T-helper 1 cell (primary cell): Measurements from ENCODE around the gene NCAN.
"Not testable (repeated sequence)": the region's sequence is repeated elsewhere in the genome, so short reads cannot be mapped to it uniquely, and the experiment has no call there.

Source experiments
- DNase-seq, 5 donors: peaks; one replicate each; pipeline ENCODE4 v3.0.0-alpha.2; 2012 to 2020

NCAN gene

DNA sequence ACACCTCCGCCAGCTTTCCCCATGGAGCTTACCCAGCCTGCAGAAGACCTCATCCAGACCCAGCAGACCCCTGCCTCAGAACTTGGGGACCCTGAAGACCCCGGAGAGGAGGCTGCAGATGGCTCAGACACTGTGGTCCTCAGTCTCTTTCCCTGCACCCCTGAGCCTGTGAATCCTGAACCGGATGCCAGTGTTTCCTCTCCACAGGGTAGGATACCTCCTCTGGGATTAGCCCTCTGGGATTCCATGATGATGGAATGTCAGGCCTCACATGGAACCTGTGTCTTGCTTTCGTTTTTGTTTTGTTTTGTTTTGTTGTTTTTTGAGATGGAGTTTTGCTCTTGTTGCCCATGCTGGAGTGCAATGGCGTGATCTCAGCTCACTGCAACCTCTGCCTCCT, 17.8 kb upstream of the NCAN start:
- DNase-seq: no peak

GRCh38 chr19:19201697-19202630, 9.8 kb upstream of the NCAN start:
- no peak for DNase-seq

DNA sequence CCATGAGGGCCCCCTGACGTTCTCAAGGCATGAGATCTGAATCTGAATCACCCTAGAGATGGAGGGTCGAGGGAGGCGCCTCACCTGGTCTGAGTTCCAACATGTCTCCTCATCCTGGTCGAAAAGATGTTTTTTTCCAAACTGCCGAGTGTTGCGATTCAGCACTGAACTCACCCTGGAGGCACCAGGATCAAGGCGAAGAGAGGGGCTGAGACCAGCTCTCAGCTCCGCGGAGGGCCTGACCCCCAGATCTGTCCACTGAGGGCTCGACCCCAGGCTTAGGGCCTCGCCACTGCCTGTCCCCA, 9.1 kb upstream of the NCAN start:
- no peak for DNase-seq

DNA sequence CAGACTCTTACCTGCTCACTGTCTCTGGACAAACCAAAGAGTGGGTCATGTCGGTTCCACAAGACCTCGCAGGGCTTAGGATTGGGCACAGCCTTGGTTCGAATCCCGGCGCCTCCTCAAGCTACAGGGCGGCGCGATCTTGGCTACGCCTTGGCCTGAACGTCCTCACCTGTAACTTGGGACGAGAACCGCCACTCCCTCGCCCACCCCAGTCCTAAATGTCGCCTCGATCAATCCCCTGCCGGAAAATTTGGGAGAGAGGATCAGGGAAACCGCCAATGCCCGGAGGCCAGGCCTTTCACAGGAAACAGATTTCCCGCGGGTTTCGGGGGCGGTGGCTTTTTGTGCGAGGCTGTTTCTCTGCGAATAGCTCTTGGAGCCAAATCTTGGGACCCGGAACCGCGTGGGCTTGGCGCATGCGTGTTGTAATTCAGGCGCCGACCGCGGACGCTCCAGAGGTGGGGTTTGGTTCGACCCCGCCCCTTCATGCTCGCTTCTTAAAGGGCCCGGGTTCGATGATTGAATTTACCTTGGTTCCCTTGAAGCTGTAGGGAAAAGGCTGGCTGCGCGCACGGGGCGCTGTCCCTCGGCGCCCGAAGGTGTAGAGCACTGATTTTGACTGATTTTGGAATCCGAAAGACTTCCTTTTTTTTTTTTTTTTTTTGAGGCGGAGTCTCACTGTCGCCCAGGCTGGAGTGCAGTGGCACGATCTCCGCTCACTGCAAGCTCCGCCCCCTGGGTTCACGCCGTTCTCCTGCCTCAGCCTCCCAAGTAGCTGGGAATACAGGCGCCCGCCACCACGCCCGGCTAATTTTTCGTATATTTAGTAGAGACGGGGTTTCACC, 8.5 kb upstream of the NCAN start, which contains the start of gene NR2C2AP:
NR2C2AP (minus strand) TSS at position 403 of the 845 bp plus-strand sequence; CDS start at position 49, 354 bp downstream.
- DNase-seq: peak; percentile 82 to 92 (median 85)

DNA sequence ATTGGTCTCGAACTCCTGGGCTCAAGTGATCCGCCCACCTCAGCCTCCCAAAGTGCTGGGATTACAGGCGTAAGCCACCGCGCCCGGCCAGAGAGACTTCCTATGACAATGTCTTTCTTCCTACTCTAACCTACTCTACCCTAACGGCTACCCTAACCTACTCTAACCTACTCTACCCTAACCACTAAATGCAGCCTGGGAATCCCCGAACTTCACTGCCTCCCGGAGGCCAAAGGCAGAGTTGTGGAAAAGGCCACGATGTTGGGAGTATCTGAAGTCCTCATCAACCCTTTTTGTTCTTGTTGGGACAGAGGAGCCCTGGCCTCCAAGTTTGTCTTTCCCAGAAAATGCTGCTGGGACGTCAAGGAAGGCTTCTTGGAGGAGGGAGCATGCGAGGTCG, 7.6 kb upstream of the NCAN start:
- DNase-seq: no peak

- DNase-seq: no peak
Measured at GRCh38 chr19:19205416-19206410, 6.0 kb upstream of the NCAN start.

DNA sequence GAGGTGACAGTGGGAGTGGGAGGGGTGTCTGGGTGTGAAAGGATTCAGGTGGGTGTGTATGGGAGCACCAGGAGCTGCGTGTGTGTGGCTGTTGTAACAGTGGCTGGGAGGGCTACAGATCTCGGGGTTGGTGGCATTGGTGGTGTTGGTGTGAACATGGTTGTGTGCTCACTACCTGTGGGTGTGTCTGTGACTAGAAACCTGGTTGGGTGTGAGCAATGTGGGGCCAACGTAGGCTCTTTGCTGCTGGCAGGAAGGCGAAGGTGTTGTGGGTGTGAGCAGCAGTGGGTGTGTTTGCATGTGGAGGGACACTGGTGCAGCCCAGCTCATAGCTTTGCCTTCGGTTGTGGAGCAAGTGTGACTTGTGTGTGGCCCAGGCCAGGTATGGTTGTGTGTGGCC, 4.8 kb upstream of the NCAN start:
- DNase-seq: no peak

- DNase-seq: peak in 1 of 5 donors; percentile 38
Measured at GRCh38 chr19:19207637-19208572, 3.9 kb upstream of the NCAN start.

DNA sequence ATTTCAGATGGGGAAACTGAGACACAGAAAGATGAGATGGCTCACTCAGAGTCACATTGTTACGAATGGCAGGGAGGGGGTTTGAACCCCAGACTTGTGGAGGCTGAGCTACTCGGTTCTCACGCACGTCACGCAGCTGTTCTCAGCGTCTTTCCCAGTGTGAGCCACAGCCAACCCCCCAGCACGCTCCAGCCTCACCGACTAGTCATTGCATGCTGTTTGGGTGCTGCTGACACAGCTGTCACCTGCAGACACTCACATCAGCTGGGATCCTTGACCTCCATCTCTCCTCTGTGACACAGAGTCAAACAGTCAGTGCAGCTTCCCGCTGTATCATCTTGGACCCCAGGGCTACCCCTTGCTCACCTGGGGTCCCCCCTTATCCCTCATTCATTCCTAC, 2.4 kb upstream of the NCAN start:
- DNase-seq: no peak

GRCh38 chr19:19212916-19213315, 1.2 kb downstream of the NCAN start:
- no peak for DNase-seq

- DNase-seq: no peak
Measured at GRCh38 chr19:19213426-19214158, 1.8 kb downstream of the NCAN start.

- no peak for DNase-seq
Measured at GRCh38 chr19:19214159-19214490, 2.4 kb downstream of the NCAN start.

DNA sequence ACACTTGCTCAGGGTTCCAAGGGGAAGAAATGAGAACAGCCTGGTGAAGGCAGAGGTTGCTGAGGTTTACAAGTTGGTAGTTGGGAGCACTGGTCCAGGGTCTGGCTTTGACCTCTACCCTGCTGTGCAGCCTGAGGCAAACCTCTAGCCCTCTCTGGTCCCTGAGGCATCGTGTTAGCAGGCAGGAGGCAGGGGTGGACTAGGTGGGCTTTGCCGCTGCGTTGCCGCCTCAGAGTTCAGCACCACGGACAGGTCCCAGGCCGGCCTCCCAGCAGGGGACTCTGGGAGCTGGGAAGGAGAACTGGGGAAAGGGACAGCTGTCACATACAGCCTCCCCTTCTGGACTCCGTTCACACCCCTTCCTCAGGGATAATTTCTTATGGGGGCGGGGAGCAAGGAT, 3.1 kb downstream of the NCAN start:
- DNase-seq: no peak

DNA sequence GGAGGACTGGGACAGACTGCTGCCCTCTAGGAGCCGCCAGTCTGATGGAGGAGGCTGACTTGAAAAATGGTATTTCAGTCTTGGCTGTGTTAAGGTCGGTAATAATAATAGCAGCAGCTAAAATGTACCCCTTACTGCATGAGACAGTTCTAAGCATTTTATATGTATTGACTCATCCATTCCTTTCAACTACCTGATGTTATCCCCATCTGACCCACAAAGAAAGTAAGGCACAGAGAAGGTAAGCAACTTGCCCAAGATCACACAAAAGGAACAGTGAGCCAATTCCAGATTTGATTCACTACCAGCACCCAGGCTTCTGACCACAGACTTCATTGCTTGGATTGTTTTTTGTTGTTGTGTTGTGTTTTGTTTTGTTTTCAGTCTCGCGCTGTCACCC, 4.0 kb downstream of the NCAN start:
- no peak for DNase-seq

GRCh38 chr19:19217099-19217498, 5.3 kb downstream of the NCAN start:
- DNase-seq: no peak

- DNase-seq: no peak
Measured at GRCh38 chr19:19218911-19219310, 7.2 kb downstream of the NCAN start.

DNA sequence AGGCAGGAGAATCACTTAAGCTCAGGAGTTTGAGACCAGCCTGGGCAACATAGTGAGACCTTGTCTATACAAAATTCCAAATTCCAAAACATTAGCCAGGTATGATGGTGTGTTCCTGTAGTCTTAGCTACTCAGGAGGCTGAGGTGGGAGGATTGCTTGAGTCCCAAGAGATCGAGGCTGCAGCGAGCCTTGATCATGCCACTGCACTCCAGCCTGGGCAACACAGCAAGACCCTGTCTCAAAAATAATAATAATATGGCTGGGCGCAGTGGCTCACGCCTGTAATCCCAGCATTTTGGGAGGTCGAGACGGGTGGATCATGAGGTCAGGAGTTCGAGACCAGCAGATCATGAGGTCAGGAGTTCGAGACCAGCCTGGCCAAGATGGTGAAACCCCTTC, 9.2 kb downstream of the NCAN start:
- not testable (repeated sequence) for DNase-seq

DNA sequence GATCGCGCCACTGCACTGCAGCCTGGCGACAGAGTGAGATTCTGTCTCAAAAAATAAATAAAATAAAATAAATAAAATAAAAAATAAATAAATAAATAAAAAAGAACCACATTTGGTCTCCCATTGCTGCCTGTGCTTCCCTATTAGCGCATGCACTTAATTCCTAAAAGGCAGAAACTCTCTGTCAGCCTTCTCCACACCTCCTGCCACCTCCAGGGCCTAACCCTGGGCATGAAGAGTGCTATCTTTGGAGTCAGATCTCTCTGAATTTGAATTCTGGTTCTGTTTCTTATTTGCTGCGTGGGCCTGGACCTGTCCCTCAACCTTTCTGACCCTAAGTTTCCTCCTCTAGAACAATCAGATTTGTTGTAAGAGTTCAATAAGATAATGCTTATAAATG, 11.3 kb downstream of the NCAN start:
- no peak for DNase-seq

- no peak for DNase-seq
Measured at GRCh38 chr19:19223636-19224035, 11.9 kb downstream of the NCAN start.

DNA sequence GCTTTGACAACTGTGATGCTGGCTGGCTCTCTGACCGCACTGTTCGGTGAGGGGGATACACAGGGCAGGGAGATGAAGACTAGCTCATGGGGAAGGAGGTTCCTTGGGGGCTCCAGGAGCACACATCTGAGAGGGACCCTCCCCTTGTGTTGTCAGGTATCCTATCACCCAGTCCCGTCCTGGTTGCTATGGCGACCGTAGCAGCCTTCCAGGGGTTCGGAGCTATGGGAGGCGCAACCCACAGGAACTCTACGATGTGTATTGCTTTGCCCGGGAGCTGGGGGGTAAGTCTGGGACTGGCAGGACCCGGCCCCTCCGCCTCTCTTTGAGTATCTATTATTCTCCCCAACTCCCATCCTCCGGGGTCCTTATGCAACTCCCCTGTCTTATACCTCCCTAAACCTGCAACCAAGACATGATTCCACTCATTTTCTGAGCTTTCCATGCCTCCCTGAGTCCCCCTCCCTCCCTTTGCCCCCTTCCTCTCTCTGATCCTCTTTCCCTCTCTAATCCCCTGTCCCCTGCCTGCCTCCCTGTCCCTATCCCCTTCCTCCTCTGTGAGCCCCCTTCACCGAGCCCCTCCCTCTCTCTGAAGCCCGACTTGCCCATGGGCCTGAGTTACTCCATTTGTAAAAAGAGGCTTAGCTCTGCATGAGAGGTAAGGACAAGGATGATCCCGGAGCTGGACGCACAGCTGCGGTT, 12.5 kb downstream of the NCAN start:
- no peak for DNase-seq
